H1 (cell line): ENCODE data around the gene RPS6KA5. TPM values are rescaled to one million over a fixed set of nuclear protein-coding genes. Genes with fewer than 3 reads are reported as not detected.

Experiments
- CHD1 ChIP-seq: IDR thresholded peaks from 2 replicates; pipeline ENCODE4 v1.6.1; 2012; ENCODE audit warnings: low read depth, low read length, improper control_type of control experiment
- CTCF ChIP-seq, 3 experiments: IDR thresholded peaks; 1 replicate in 2 of 3; 2 replicates in 1 of 3; pipeline versions ENCODE4 v1.5.1 to v1.6.1; 2011; ENCODE audit warnings: low read length in 3 of 3, mild to moderate bottlenecking in 3 of 3, inconsistent platforms in 2 of 3, low read depth in 1 of 3, moderate library complexity in 1 of 3; ENCODE audit not compliant: insufficient read depth in 1 of 3; ENCODE audit errors: control extremely low read depth in 1 of 3
- NANOG ChIP-seq: IDR thresholded peaks from 2 replicates; pipeline ENCODE4 v1.6.1; 2011; ENCODE audit warnings: low read length, low read depth, mild to moderate bottlenecking, inconsistent platforms; ENCODE audit not compliant: insufficient read depth, poor library complexity, severe bottlenecking
- polyA plus RNA-seq, 7 experiments: library from polyadenylated mRNA; depleted of rRNA in 3 of 7; stranded (reverse) in 5 of 7; unstranded in 2 of 7; fragments of >200 nt in 5 of 7; fragments of 200-250 nt in 2 of 7; gene quantifications; 1 replicate in 5 of 7; 2 replicates in 1 of 7; 4 replicates in 1 of 7; pipeline versions ENCODE4 v1.2.1 to v1.2.3, GENCODE V29; 2011 to 2013; ENCODE audit warnings: missing spikeins in 2 of 7, mixed read lengths in 2 of 7
- total RNA-seq: library from RNA; stranded (reverse); fragmentation: NEBNext Ultra II Directional; extraction: Animal tissue kit (Norgen Biotek cat#: 25700); gene quantifications from 2 replicates; pipeline ENCODE4 v1.2.1, GENCODE V29; 2021

The RPS6KA5 gene
- total and polyA plus RNA-seq, 2 of the 8 experiments (the other 6 are each of a cell fraction or from before 2014, with no cell fraction given), result 0.85 to 3.1 TPM

- TF ChIP-seq CTCF (IDR thresholded peaks at IDR 0.05; ENCODE audit: control extremely low read depth in 1 of 3, insufficient read depth in 1 of 3, low read depth in 1 of 3, low read length in 3 of 3) (no peak), CHD1 (no peak), NANOG (no peak)
Measured at GRCh38 chr14:90942511-90942910, 117.9 kb downstream of the RPS6KA5 start (continued).
